Mucosa of stomach (tissue), 1 donor: ENCODE data around the gene MRPL16.
"Not testable (repeated sequence)": the region's sequence is repeated elsewhere in the genome, so short reads cannot be mapped to it uniquely, and the experiment has no call there.

Source experiments
- H3K27me3 ChIP-seq: one replicate; pipeline ENCODE4 v1.7.0; 2013; ENCODE audit warnings: mild to moderate bottlenecking, low read length; ENCODE audit not compliant: control insufficient read depth, insufficient read depth
- H3K36me3 ChIP-seq: one replicate; pipeline ENCODE4 v1.7.0; 2013; ENCODE audit warnings: low read length; ENCODE audit not compliant: control insufficient read depth, insufficient read depth
- H3K4me1 ChIP-seq: one replicate; pipeline ENCODE4 v1.7.0; 2013; ENCODE audit warnings: mild to moderate bottlenecking, low read length; ENCODE audit not compliant: control insufficient read depth, insufficient read depth
- H3K4me3 ChIP-seq: one replicate; pipeline ENCODE4 v1.7.0; 2013; ENCODE audit warnings: low read length
- H3K9ac ChIP-seq: one replicate; pipeline ENCODE4 v1.7.0; 2013; ENCODE audit warnings: mild to moderate bottlenecking, low read length, moderate library complexity
- H3K9me3 ChIP-seq: one replicate; pipeline ENCODE4 v1.7.0; 2013; ENCODE audit warnings: mild to moderate bottlenecking, low read length, moderate library complexity; ENCODE audit not compliant: control insufficient read depth
- donor health status: Pancreatic carcinoma.

The MRPL16 gene

GRCh38 chr11:59804061-59804460 is 6.5 kb downstream of the MRPL16 start:
- H3K4me1 ChIP-seq: peaks cover 16% of the 10 kb centered on the region
- no peak overlapping the region for H3K4me3 ChIP-seq
- H3K9me3 ChIP-seq: no peaks in the 10 kb centered on the region
- no peaks in the 10 kb centered on the region for H3K36me3 ChIP-seq
- no peak overlapping the region for H3K9ac ChIP-seq
- no peaks in the 10 kb centered on the region for H3K27me3 ChIP-seq

- Histone ChIP-seq H3K9ac (no peak overlapping the region), H3K27me3 (no peaks in the 10 kb centered on the region), H3K36me3 (no peaks in the 10 kb centered on the region), H3K4me1 (peaks cover 16% of the 10 kb centered on the region), H3K9me3 (no peaks in the 10 kb centered on the region), H3K4me3 (no peak overlapping the region)
Measured at GRCh38 chr11:59802639-59803176, 7.9 kb downstream of the MRPL16 start.

GRCh38 chr11:59801981-59802638 is 8.5 kb downstream of the MRPL16 start:
- Histone ChIP-seq H3K9ac (no peak overlapping the region), H3K27me3 (no peaks in the 10 kb centered on the region), H3K4me1 (peaks cover 16% of the 10 kb centered on the region), H3K9me3 (no peaks in the 10 kb centered on the region), H3K36me3 (no peaks in the 10 kb centered on the region), H3K4me3 (no peak overlapping the region)

GRCh38 chr11:59801160-59801706 is 9.3 kb downstream of the MRPL16 start:
- Histone ChIP-seq H3K36me3 (no peaks in the 10 kb centered on the region), H3K4me3 (no peak overlapping the region), H3K9me3 (no peaks in the 10 kb centered on the region), H3K9ac (no peak overlapping the region), H3K27me3 (no peaks in the 10 kb centered on the region), H3K4me1 (peaks cover 16% of the 10 kb centered on the region)

GRCh38 chr11:59800390-59801025 is 10.1 kb downstream of the MRPL16 start:
- Histone ChIP-seq H3K4me3 (no peak overlapping the region), H3K9ac (no peak overlapping the region), H3K4me1 (peaks cover 16% of the 10 kb centered on the region), H3K27me3 (no peaks in the 10 kb centered on the region), H3K9me3 (no peaks in the 10 kb centered on the region), H3K36me3 (no peaks in the 10 kb centered on the region)

GRCh38 chr11:59794417-59794816 is 16.2 kb downstream of the MRPL16 start:
- no peaks in the 10 kb centered on the region for H3K9me3 ChIP-seq
- peaks cover 8% of the 10 kb centered on the region for H3K36me3 ChIP-seq
- no peaks in the 10 kb centered on the region for H3K4me1 ChIP-seq
- no peaks in the 10 kb centered on the region for H3K27me3 ChIP-seq
- H3K9ac ChIP-seq: no peak overlapping the region
- no peak overlapping the region for H3K4me3 ChIP-seq

GRCh38 chr11:59792507-59792906 is 18.1 kb downstream of the MRPL16 start:
- H3K36me3 ChIP-seq: peaks cover 8% of the 10 kb centered on the region
- H3K4me3 ChIP-seq: no peak overlapping the region
- no peaks in the 10 kb centered on the region for H3K9me3 ChIP-seq
- H3K9ac ChIP-seq: no peak overlapping the region
- H3K27me3 ChIP-seq: no peaks in the 10 kb centered on the region
- peaks cover 4% of the 10 kb centered on the region for H3K4me1 ChIP-seq

GRCh38 chr11:59791639-59792038 is 18.9 kb downstream of the MRPL16 start:
- Histone ChIP-seq H3K27me3 (no peaks in the 10 kb centered on the region), H3K36me3 (peaks cover 8% of the 10 kb centered on the region), H3K9ac (no peak overlapping the region), H3K4me3 (no peak overlapping the region), H3K9me3 (no peaks in the 10 kb centered on the region), H3K4me1 (peaks cover 12% of the 10 kb centered on the region)

- H3K9ac ChIP-seq: no peak overlapping the region
- H3K4me1 ChIP-seq: peaks cover 20% of the 10 kb centered on the region
- no peaks in the 10 kb centered on the region for H3K27me3 ChIP-seq
- no peaks in the 10 kb centered on the region for H3K9me3 ChIP-seq
- H3K4me3 ChIP-seq: no peak overlapping the region
- peaks cover under 1% of the 10 kb centered on the region for H3K36me3 ChIP-seq
Measured at GRCh38 chr11:59787816-59788215, 22.8 kb downstream of the MRPL16 start.

- peaks cover 20% of the 10 kb centered on the region for H3K4me1 ChIP-seq
- H3K4me3 ChIP-seq: no peak overlapping the region
- no peaks in the 10 kb centered on the region for H3K9me3 ChIP-seq
- no peaks in the 10 kb centered on the region for H3K36me3 ChIP-seq
- no peaks in the 10 kb centered on the region for H3K27me3 ChIP-seq
- peak overlapping the region; percentile 16 for H3K9ac ChIP-seq
Measured at GRCh38 chr11:59787255-59787588, 23.4 kb downstream of the MRPL16 start.

- Histone ChIP-seq H3K27me3 (no peaks in the 10 kb centered on the region), H3K4me3 (no peak overlapping the region), H3K9ac (no peak overlapping the region), H3K9me3 (no peaks in the 10 kb centered on the region), H3K36me3 (no peaks in the 10 kb centered on the region), H3K4me1 (peaks cover 20% of the 10 kb centered on the region)
Measured at GRCh38 chr11:59785818-59786217, 24.8 kb downstream of the MRPL16 start.

GRCh38 chr11:59784441-59784840 is 26.1 kb downstream of the MRPL16 start:
- H3K9me3 ChIP-seq, H3K27me3 ChIP-seq, H3K9ac ChIP-seq, H3K4me3 ChIP-seq, H3K36me3 ChIP-seq: not testable (repeated sequence)
- peaks cover 27% of the 10 kb centered on the region for H3K4me1 ChIP-seq
